Left ventricle myocardium superior (tissue), 1 donor: Measurements from ENCODE around the gene ST6GALNAC3. TPM values are rescaled to one million over a fixed set of nuclear protein-coding genes. Genes with fewer than 3 reads are reported as not detected.

ENCODE experiments used
- ATAC-seq: fragments of 200-7000 bp; cut with Tn5 transposase; one replicate; pipeline ENCODE4 v1.9.1; 2020; ENCODE audit warnings: mild to moderate bottlenecking, moderate library complexity
- DNase-seq: peaks from one replicate; pipeline ENCODE4 v3.0.0-alpha.2; 2020
- intact Hi-C: fragments of 100-400 bp; cut with micrococcal nuclease; formaldehyde crosslinking; loops from one replicate; pipeline ENCODE4 v1.11.0; 2022
- total RNA-seq: library from RNA; stranded (reverse); fragmentation: NEBNext Ultra II Directional; extraction: Animal tissue kit (Norgen Biotek cat#: 25700); gene quantifications from one replicate; pipeline ENCODE4 v1.2.1, GENCODE V29; 2021
- donor health status: DM: no; HTN: yes; CAD: no; lungs with severe emphysema.

ST6GALNAC3 gene
- total RNA-seq, 1 donor from 2014 or later: 5.9 TPM

GRCh38 chr1:76677416-76678405 is 603.2 kb downstream of the ST6GALNAC3 start:
- DNase-seq (no peak), ATAC-seq (no peak)
- intact Hi-C loops: no loop called here

- DNase-seq (no peak), ATAC-seq (no peak)
- intact Hi-C loops: no loop called here
These were observed 605.1 kb downstream of the ST6GALNAC3 start for GRCh38 chr1:76679534-76680152.

DNA sequence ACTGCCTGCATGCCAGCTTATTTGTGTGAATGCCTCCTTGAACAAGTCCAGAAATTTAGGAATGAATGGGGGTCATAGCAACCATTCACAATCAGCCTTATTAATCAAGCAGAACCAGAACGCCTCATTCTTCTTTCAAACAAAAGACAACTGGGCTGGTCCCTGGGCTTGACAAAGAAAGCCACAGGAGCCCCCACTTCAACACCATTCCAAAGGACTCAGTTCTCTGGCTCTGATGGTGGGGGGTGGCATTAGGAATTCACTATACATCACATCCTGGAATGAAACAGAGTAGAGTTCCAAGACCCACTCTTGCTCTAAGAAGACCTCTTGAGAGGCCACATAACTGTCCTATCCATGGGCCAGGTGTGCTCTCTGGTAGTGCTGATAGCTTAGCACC is 606.1 kb downstream of the ST6GALNAC3 start:
- no peak for ATAC-seq
- no peak for DNase-seq
- intact Hi-C loops: no loop called here

DNA sequence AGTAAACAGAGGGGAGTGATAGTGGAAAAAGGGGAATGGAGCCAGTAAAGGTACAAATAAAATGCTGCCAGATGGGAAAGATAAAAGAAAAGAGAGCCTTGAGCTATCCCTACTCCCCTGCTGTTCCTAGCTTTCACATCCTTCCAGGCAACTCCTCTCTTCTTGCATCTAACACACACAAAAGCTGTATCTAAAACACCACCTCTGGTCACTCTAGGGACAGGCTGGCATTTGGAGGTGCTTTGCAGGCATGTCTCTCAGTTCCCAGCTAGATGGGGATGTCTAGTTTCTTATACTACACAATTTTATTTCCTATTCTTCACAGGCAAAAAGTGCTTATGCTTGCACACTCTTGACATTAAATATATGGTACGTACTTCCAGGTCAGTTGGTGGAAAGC is 607.6 kb downstream of the ST6GALNAC3 start:
- DNase-seq: no peak
- no peak for ATAC-seq
- intact Hi-C loops: no loop called here

Other genes starting within 250 kb of the ST6GALNAC3 start
- gene ASB17, start 142.3 kb upstream of the ST6GALNAC3 start, total RNA-seq: not detected